ENCODE data around the gene MLEC.

DNA sequence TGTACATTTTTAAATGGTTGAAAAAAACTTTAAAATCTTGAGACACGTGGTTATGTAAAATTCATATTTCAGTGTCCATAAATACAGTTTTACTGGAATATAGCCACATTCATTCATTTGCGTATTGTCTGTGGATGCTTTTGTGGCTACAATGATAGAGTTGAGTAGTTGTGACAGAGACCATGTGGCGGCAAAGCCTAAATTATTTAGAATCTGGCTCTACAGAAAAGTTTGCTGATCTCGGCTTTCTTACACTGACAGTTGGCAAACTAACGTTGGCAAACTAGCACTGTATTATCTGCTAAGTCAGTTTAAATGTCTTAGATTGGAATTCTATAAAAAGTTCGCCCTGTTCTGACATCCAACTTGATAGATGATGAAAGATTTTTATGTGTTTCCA lies 25.7 kb downstream of the MLEC start:
- TF ChIP-seq, protein P1, sequence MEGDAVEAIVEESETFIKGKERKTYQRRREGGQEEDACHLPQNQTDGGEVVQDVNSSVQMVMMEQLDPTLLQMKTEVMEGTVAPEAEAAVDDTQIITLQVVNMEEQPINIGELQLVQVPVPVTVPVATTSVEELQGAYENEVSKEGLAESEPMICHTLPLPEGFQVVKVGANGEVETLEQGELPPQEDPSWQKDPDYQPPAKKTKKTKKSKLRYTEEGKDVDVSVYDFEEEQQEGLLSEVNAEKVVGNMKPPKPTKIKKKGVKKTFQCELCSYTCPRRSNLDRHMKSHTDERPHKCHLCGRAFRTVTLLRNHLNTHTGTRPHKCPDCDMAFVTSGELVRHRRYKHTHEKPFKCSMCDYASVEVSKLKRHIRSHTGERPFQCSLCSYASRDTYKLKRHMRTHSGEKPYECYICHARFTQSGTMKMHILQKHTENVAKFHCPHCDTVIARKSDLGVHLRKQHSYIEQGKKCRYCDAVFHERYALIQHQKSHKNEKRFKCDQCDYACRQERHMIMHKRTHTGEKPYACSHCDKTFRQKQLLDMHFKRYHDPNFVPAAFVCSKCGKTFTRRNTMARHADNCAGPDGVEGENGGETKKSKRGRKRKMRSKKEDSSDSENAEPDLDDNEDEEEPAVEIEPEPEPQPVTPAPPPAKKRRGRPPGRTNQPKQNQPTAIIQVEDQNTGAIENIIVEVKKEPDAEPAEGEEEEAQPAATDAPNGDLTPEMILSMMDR (IDR thresholded peaks at IDR 0.05), result no peak
- TF ChIP-seq POLR2AphosphoS5 (IDR thresholded peaks at IDR 0.05), result no peak
- no peak for TF ChIP-seq EP300 (IDR thresholded peaks at IDR 0.05)
- TF ChIP-seq POLR2A (IDR thresholded peaks at IDR 0.05), result no peak
